Activated CD4-positive, CD25-positive, alpha-beta regulatory T cell treated with anti-CD3 and anti-CD28 coated beads, Interleukin-2, amount 50 U/mL, for 72 hours (primary cell): Measurements from ENCODE around the gene TFRC.
"Not testable (repeated sequence)": the region's sequence is repeated elsewhere in the genome, so short reads cannot be mapped to it uniquely, and the experiment has no call there.

Source experiments
- DNase-seq: peaks from one replicate; pipeline ENCODE4 v3.0.0; 2021

The TFRC gene

GRCh38 chr3:196002721-196003120 is 79.2 kb downstream of the TFRC start:
- DNase-seq = not testable (repeated sequence)

DNA sequence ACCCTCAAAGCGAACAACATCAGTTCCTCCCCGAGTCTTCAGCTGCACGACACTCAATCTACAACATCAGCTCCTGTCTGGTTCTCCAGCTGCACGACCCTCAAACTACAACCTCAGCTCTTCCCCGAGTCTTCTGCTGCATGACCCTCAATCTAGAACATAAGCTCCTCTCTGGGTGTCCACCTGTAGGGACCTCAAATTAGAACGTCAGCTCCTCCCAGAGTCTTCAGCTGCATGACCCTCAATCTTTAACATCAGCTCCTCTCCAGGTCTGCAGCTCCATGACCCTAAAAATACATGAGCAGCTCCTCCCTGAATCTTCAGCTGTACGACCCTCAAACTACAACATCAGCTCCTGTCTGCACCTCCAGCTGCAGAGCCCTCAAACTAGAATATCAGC is 80.7 kb downstream of the TFRC start:
- not testable (repeated sequence) for DNase-seq

DNA sequence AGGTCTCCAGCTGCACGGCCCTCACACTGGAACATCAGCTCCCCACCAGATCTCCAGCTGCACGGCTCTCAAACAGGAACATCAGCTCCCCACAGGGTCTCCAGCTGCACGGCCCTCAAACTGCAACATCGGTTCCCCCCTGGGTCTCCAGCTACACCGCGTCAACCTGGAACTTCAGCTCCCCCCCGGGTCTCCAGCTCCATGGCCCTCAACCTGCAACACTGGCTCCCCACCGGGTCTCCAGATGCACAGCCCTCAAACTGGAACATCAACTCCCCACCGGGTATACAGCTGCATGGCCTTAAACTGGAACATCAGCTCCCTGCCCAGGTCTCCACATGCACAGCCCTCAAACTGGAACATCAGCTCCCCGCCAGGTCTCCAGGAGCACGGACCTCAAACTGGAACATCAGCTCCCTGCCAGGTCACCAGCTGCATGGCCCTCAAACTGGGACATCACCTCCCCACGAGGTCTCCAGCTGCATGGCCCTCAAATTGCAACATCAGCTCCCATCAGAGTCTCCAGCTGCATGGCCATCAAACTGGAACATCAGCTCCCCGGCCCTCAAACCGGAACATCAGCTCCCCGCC is 81.4 kb downstream of the TFRC start:
- DNase-seq = not testable (repeated sequence)

GRCh38 chr3:195999896-196000295 is 82.0 kb downstream of the TFRC start:
- no peak for DNase-seq
